H54 (cell line): ENCODE data around the gene RNF10.
"Not testable (repeated sequence)": the region's sequence is repeated elsewhere in the genome, so short reads cannot be mapped to it uniquely, and the experiment has no call there.

Experiments used
- DNase-seq: peaks from one replicate; pipeline ENCODE4 v3.0.0; 2011; ENCODE audit warnings: low spot score, mixed read lengths; ENCODE audit not compliant: insufficient read length
- FAIRE-seq: peaks from 3 replicates; lab custom pipeline; 2011; peaks lifted over from hg19 to GRCh38; lab: Jason Lieb, UNC
- POLR2A ChIP-seq: IDR thresholded peaks from 2 replicates; pipeline ENCODE4 v1.6.1; 2011; ENCODE audit warnings: low read depth, mild to moderate bottlenecking, low read length

The RNF10 gene

GRCh38 chr12:120498870-120499515, 35.2 kb upstream of the RNF10 start:
- TF ChIP-seq POLR2A: no peak
- FAIRE-seq: no peak
- no peak for DNase-seq

- no peak for FAIRE-seq
Measured at GRCh38 chr12:120500581-120500980, 33.6 kb upstream of the RNF10 start.

GRCh38 chr12:120504587-120504986, 29.6 kb upstream of the RNF10 start:
- no peak for FAIRE-seq
- TF ChIP-seq POLR2A: no peak
- no peak for DNase-seq

More at GRCh38 chr12:120500581-120500980, 33.6 kb upstream of the RNF10 start:
- no peak for DNase-seq
- TF ChIP-seq POLR2A: no peak

DNA sequence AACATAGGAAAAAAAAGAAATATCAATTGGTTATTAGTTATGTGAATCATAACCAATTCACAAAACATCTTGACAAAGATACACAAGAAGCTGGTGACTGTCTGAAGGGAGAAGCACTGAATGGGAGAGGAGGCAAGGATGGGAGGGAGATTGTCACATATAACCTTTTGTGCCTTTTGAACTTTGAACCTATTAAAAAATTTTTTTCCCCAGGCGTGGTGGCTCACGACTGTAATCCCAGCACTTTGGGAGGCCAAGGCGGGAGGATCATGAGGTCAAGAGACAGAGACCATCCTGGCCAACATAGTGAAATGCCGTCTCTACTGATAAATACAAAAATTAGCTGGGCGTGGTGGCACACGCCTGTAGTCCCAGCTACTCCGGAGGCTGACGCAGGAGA, 25.6 kb upstream of the RNF10 start:
- no peak for FAIRE-seq

GRCh38 chr12:120514002-120514401, 20.2 kb upstream of the RNF10 start:
- DNase-seq (no peak), FAIRE-seq (no peak)
- TF ChIP-seq POLR2A: no peak

More for the DNA sequence above, 25.6 kb upstream of the RNF10 start:
- DNase-seq: no peak
- TF ChIP-seq POLR2A: no peak

DNA sequence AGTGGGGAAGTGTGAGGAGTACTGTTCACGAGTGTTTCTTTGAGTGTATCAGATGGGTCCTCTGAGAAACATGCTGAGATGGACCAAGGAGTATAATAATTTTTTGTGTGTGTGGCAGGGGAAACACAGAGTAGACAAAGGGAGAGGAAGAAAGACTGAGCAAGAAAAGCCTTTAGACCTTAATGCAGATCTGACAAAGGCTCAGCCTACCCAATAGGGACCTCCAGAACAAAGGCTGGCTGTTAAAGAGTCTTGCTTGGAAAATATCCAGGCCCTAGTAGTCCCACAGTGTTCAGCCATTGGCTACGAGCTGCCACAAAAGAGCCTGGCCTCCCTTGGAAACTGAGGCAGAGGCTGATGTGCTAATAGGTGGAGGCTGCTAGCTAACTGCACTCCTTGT, 18.7 kb upstream of the RNF10 start:
- DNase-seq (no peak), FAIRE-seq (no peak)
- TF ChIP-seq POLR2A: no peak

DNA sequence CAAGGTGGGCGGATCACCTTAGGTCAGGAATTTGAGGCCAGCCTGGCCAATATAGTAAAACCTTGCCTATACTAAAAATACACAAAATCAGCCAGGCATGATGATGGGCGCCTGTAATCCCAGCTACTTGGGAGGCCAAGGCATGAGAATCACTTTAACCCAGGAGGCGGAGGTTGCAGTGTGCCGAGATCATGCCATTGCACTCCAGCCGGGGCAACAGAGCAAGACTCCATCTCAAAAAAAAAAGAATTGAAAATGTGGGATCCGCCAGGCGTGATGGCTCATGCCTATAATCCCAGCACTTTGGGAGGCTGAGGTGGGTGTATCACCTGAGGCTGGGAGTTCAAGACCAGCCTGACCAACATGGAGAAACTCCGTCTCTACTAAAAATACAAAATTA, 14.8 kb upstream of the RNF10 start:
- not testable (repeated sequence) for DNase-seq, FAIRE-seq

- DNase-seq: no peak
- no peak for FAIRE-seq
- no peak for TF ChIP-seq POLR2A
Measured at GRCh38 chr12:120522568-120522967, 11.6 kb upstream of the RNF10 start.

- peak; percentile 65 for TF ChIP-seq POLR2A
- DNase-seq (peak; percentile 67), FAIRE-seq (no peak)
Measured at GRCh38 chr12:120528861-120529525, 5.2 kb upstream of the RNF10 start, which contains the start of gene COQ5. TSS of gene COQ5 (minus strand) at chr12:120529158. CDS start at chr12:120529141, 17 bp downstream.

- peak; percentile 71 for FAIRE-seq
- TF ChIP-seq POLR2A: no peak
- DNase-seq: no peak
Measured at GRCh38 chr12:120529641-120530417, 4.3 kb upstream of the RNF10 start.

- not testable (repeated sequence) for DNase-seq, FAIRE-seq
Measured at GRCh38 chr12:120530418-120530761, 3.8 kb upstream of the RNF10 start.

DNA sequence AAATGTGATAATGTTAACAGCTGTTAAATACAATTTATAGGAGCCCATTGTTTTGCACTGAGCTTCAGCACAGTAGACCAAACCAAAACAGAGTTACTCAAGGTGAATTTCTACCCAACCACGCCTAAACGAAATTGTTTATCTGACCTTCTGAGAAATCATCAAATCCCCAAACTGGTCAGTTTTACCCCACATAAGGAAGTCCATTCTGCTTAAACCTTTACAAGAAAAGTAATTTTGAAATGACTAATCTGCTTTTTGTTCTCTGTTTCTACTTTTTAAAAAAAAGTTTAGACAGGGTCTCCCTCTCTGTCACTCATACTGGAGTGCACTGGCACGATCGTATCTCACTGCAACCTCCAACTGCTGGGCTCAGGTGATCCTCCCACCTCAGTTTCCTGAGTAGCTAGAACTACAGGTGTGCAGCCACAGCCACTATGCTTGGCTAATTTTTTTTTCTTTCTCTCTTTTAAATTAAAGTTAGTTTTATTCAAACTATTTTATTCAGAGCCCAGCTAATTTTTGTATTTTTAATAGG, 1.4 kb upstream of the RNF10 start:
- TF ChIP-seq POLR2A: no peak
- no peak for DNase-seq
- FAIRE-seq: no peak

GRCh38 chr12:120534703-120535655, 823 bp downstream of the RNF10 start:
- FAIRE-seq (peak; percentile 94), DNase-seq (peak; percentile 73)
- no peak for TF ChIP-seq POLR2A
